ENCODE data around the gene TNN.

Gene TNN

DNA sequence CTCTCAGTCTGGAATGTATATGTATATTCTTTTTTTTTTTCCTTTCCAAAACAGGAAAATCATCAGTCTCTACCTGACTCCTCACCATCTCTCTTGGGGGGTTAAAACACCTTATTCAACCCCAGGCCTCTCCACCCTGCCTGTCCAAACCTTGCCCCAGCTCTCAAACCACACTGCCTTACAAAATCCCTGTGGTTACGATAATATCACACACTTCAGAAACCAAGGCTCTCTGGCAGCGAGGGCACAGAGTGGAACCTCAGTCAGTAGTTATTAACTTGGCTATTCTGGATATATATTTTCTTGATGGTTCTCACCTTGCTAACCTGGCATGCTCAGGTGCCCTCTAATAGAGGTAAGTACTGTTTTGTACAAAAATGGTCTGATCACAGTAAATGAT is 100.2 kb downstream of the TNN start:
- Histone ChIP-seq H3K4me1 (ENCODE audit: control insufficient read depth in 1 of 2, insufficient read depth in 2 of 2, low read length in 2 of 2) (no peaks in the 10 kb centered on the region), H3K4me3 (ENCODE audit: low read depth in 1 of 2, low read length in 2 of 2) (no peak overlapping the region), H3K27ac (ENCODE audit: low read length) (no peak overlapping the region), H3K27me3 (ENCODE audit: low read depth, low read length) (no peaks in the 10 kb centered on the region), H3K36me3 (ENCODE audit: control insufficient read depth in 1 of 2, insufficient read depth in 2 of 2, low read length in 2 of 2) (peaks cover 13 to 21% of the 10 kb centered on the region in 2 donors), H3K9me3 (ENCODE audit: control insufficient read depth in 1 of 2, low read length in 2 of 2) (no peaks in the 10 kb centered on the region)

DNA sequence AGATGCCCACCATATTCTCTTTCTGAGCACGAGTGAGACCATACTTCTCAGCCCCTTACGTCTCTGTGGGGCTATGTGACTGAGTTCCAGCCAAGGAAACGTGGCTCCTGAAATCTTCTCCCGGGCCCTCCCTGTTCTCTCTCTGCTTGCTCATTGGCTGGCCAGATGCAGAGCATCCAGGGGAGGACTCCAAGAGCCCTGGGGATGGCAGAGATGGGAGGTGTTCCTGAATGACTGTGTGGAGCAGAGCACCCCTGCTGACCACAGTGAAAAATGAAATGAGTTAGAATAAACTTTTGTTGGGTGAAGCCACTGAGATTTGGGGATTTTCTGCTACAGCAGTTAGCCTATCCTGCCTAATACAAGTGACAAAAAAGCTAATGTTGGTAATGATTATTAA is 101.1 kb downstream of the TNN start:
- no peaks in the 10 kb centered on the region for H3K9me3 ChIP-seq (ENCODE audit: control insufficient read depth in 1 of 2, low read length in 2 of 2)
- H3K27ac ChIP-seq (ENCODE audit: low read length) = no peak overlapping the region
- H3K36me3 ChIP-seq (ENCODE audit: control insufficient read depth in 1 of 2, insufficient read depth in 2 of 2, low read length in 2 of 2) = peaks cover 11 to 16% of the 10 kb centered on the region in 2 donors
- H3K4me1 ChIP-seq (ENCODE audit: control insufficient read depth in 1 of 2, insufficient read depth in 2 of 2, low read length in 2 of 2) = no peaks in the 10 kb centered on the region
- H3K27me3 ChIP-seq (ENCODE audit: low read depth, low read length) = no peaks in the 10 kb centered on the region
- no peak overlapping the region for H3K4me3 ChIP-seq (ENCODE audit: low read depth in 1 of 2, low read length in 2 of 2)

DNA sequence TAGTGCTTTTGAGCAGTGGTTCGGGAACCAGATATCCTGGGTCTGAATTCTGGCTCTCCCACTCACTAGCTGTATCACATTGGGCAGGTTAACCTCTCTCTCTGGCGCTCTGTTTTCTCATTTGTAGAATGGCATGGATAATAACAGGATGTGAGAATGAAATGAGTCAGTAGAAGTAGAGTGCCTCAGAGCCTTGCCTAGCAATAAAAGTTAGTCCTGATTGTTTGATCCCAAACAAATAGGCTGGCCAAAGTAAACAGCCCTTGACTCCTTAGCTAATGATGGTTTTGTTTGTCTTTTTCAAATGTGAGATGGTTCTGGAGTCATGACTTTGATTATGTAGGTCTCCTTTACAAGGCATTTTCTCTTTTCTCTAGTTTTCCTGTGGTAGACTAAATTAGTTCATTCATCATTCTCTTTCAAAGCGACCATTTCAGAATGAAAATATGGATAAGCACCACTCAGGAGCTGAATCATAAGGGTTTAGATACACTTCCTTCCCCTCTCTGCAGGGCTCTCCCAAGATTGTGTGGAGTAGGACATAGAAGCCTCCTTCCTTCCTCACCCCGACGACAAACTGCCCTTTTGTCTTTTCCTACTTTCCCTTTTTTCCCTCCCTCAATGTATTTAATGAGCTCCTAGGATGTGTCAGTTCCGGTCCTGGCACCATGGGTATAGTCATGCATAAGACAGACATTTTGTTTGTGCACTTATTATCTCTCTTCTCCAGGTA is 101.8 kb downstream of the TNN start:
- Histone ChIP-seq H3K27ac (ENCODE audit: low read length) (no peak overlapping the region), H3K4me3 (ENCODE audit: low read depth in 1 of 2, low read length in 2 of 2) (no peak overlapping the region), H3K27me3 (ENCODE audit: low read depth, low read length) (no peaks in the 10 kb centered on the region), H3K36me3 (ENCODE audit: control insufficient read depth in 1 of 2, insufficient read depth in 2 of 2, low read length in 2 of 2) (peaks cover 11 to 16% of the 10 kb centered on the region in 2 donors), H3K9me3 (ENCODE audit: control insufficient read depth in 1 of 2, low read length in 2 of 2) (no peaks in the 10 kb centered on the region), H3K4me1 (ENCODE audit: control insufficient read depth in 1 of 2, insufficient read depth in 2 of 2, low read length in 2 of 2) (no peaks in the 10 kb centered on the region)

GRCh38 chr1:175171036-175171913 is 103.6 kb downstream of the TNN start:
- Histone ChIP-seq H3K36me3 (ENCODE audit: control insufficient read depth in 1 of 2, insufficient read depth in 2 of 2, low read length in 2 of 2) (peaks cover 3 to 10% of the 10 kb centered on the region in 2 donors), H3K27ac (ENCODE audit: low read length) (no peak overlapping the region), H3K4me1 (ENCODE audit: control insufficient read depth in 1 of 2, insufficient read depth in 2 of 2, low read length in 2 of 2) (no peaks in the 10 kb centered on the region), H3K9me3 (ENCODE audit: control insufficient read depth in 1 of 2, low read length in 2 of 2) (no peaks in the 10 kb centered on the region), H3K27me3 (ENCODE audit: low read depth, low read length) (no peaks in the 10 kb centered on the region), H3K4me3 (ENCODE audit: low read depth in 1 of 2, low read length in 2 of 2) (no peak overlapping the region)

- H3K9me3 ChIP-seq (ENCODE audit: control insufficient read depth in 1 of 2, low read length in 2 of 2) = no peaks in the 10 kb centered on the region
- H3K27ac ChIP-seq (ENCODE audit: low read length) = no peak overlapping the region
- no peaks in the 10 kb centered on the region for H3K4me1 ChIP-seq (ENCODE audit: control insufficient read depth in 1 of 2, insufficient read depth in 2 of 2, low read length in 2 of 2)
- H3K27me3 ChIP-seq (ENCODE audit: low read depth, low read length) = no peaks in the 10 kb centered on the region
- peaks cover 5 to 12% of the 10 kb centered on the region in 2 donors for H3K36me3 ChIP-seq (ENCODE audit: control insufficient read depth in 1 of 2, insufficient read depth in 2 of 2, low read length in 2 of 2)
- no peak overlapping the region for H3K4me3 ChIP-seq (ENCODE audit: low read depth in 1 of 2, low read length in 2 of 2)
These were observed 104.9 kb downstream of the TNN start for GRCh38 chr1:175172503-175172902.

- Histone ChIP-seq H3K27me3 (ENCODE audit: low read depth, low read length) (no peaks in the 10 kb centered on the region), H3K36me3 (ENCODE audit: control insufficient read depth in 1 of 2, insufficient read depth in 2 of 2, low read length in 2 of 2) (peaks cover 5 to 15% of the 10 kb centered on the region in 2 donors), H3K4me3 (ENCODE audit: low read depth in 1 of 2, low read length in 2 of 2) (no peak overlapping the region), H3K27ac (ENCODE audit: low read length) (no peak overlapping the region), H3K9me3 (ENCODE audit: control insufficient read depth in 1 of 2, low read length in 2 of 2) (no peaks in the 10 kb centered on the region), H3K4me1 (ENCODE audit: control insufficient read depth in 1 of 2, insufficient read depth in 2 of 2, low read length in 2 of 2) (no peaks in the 10 kb centered on the region)
These were observed 105.9 kb downstream of the TNN start for GRCh38 chr1:175173531-175173930.

GRCh38 chr1:175174309-175175102 is 106.9 kb downstream of the TNN start:
- Histone ChIP-seq H3K4me3 (ENCODE audit: low read depth in 1 of 2, low read length in 2 of 2) (no peak overlapping the region), H3K9me3 (ENCODE audit: control insufficient read depth in 1 of 2, low read length in 2 of 2) (no peaks in the 10 kb centered on the region), H3K4me1 (ENCODE audit: control insufficient read depth in 1 of 2, insufficient read depth in 2 of 2, low read length in 2 of 2) (peaks cover 0 to under 1% of the 10 kb centered on the region in 2 donors), H3K36me3 (ENCODE audit: control insufficient read depth in 1 of 2, insufficient read depth in 2 of 2, low read length in 2 of 2) (peaks cover 5 to 15% of the 10 kb centered on the region in 2 donors), H3K27me3 (ENCODE audit: low read depth, low read length) (no peaks in the 10 kb centered on the region), H3K27ac (ENCODE audit: low read length) (no peak overlapping the region)

DNA sequence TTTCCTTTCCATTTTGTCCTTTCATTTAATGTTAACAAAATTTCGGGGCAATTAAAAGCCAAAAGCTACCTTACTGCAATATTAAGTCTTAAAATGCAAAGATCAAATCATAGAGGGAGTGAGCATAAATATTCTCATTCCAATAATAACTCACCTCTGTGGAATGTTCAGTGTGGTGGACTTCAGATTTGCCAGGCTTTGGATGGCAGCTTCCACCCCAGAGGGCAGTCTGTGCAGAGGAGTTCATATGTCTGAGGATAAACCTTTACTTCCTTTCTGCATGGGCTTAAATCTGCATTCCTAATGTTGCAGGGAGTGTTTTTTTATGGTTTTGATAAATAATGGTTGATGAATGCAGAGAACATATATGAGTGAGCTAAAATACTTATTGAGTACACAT is 108.6 kb downstream of the TNN start:
- Histone ChIP-seq H3K27me3 (ENCODE audit: low read depth, low read length) (no peaks in the 10 kb centered on the region), H3K27ac (ENCODE audit: low read length) (no peak overlapping the region), H3K4me1 (ENCODE audit: control insufficient read depth in 1 of 2, insufficient read depth in 2 of 2, low read length in 2 of 2) (peaks cover 0 to 8% of the 10 kb centered on the region in 2 donors), H3K36me3 (ENCODE audit: control insufficient read depth in 1 of 2, insufficient read depth in 2 of 2, low read length in 2 of 2) (peaks cover 5 to 15% of the 10 kb centered on the region in 2 donors), H3K4me3 (ENCODE audit: low read depth in 1 of 2, low read length in 2 of 2) (no peak overlapping the region), H3K9me3 (ENCODE audit: control insufficient read depth in 1 of 2, low read length in 2 of 2) (no peaks in the 10 kb centered on the region)

DNA sequence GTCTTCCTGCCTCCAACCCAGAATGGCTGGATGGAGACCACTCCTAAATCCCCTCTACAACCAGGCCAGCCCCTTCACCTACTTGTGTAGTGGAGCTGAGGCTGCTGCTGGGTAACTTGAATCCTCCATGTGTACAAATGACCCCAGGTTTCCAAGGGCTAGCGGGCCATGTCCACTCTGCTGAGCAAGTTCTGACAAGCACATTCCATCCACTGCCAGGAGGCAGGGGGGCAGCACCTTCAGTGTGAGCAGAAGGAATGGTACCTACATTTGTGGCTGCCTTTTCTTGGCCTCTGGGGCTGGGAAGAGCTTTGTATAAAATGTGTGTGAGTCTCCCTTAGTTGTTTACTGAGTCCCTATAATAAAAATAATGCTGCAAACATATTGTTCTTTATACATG is 110.4 kb downstream of the TNN start:
- Histone ChIP-seq H3K4me3 (ENCODE audit: low read depth in 1 of 2, low read length in 2 of 2) (no peak overlapping the region), H3K27me3 (ENCODE audit: low read depth, low read length) (no peaks in the 10 kb centered on the region), H3K9me3 (ENCODE audit: control insufficient read depth in 1 of 2, low read length in 2 of 2) (no peaks in the 10 kb centered on the region), H3K36me3 (ENCODE audit: control insufficient read depth in 1 of 2, insufficient read depth in 2 of 2, low read length in 2 of 2) (peaks cover 5 to 15% of the 10 kb centered on the region in 2 donors), H3K27ac (ENCODE audit: low read length) (no peak overlapping the region), H3K4me1 (ENCODE audit: control insufficient read depth in 1 of 2, insufficient read depth in 2 of 2, low read length in 2 of 2) (peaks cover 0 to 8% of the 10 kb centered on the region in 2 donors)

DNA sequence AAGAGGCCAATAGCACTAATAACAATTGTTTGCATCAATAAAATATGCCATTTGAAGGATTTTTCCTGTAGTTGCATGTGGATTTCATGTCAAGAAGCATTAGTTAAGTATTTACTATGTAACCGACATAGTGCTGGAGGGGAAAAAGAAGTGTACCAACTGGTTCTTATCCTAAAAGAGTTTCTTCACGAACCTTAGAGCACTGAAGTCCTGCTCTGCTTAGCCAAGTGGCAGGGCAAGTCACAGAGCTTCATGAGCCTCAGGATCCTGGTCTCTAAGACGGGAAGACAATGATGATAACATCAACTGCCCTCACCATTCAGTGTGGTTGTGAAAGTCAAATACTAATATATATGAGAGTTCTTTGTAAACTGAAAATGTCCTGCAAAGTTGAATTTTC is 110.8 kb downstream of the TNN start:
- Histone ChIP-seq H3K4me1 (ENCODE audit: control insufficient read depth in 1 of 2, insufficient read depth in 2 of 2, low read length in 2 of 2) (peaks cover 0 to 8% of the 10 kb centered on the region in 2 donors), H3K36me3 (ENCODE audit: control insufficient read depth in 1 of 2, insufficient read depth in 2 of 2, low read length in 2 of 2) (peaks cover 5 to 15% of the 10 kb centered on the region in 2 donors), H3K27me3 (ENCODE audit: low read depth, low read length) (no peaks in the 10 kb centered on the region), H3K27ac (ENCODE audit: low read length) (no peak overlapping the region), H3K4me3 (ENCODE audit: low read depth in 1 of 2, low read length in 2 of 2) (no peak overlapping the region), H3K9me3 (ENCODE audit: control insufficient read depth in 1 of 2, low read length in 2 of 2) (no peaks in the 10 kb centered on the region)

Measured in muscle layer of duodenum (tissue), 2 donors.